Pancreas (tissue), 10 donors: ENCODE data around the gene VEPH1. TPM values are rescaled to one million over a fixed set of nuclear protein-coding genes. Genes with fewer than 3 reads are reported as not detected.
A peak's percentile ranks its signal among the peaks of the same experiment; 100 is the strongest.
"Not testable (repeated sequence)": the region's sequence is repeated elsewhere in the genome, so short reads cannot be mapped to it uniquely, and the experiment has no call there.

Experiments used
- ATAC-seq, 4 donors: fragments of 200-7000 bp; cut with Tn5 transposase; one replicate each; pipeline versions ENCODE4 v1.8.0 to v1.9.1; 2020; ENCODE audit warnings: mild to moderate bottlenecking in 4 of 4, moderate library complexity in 4 of 4
- DNase-seq, 6 donors: peaks; one replicate each; pipeline ENCODE4 v3.0.0-alpha.2; 2020
- FAIRE-seq: peaks from 2 replicates; lab custom pipeline; 2012; peaks lifted over from hg19 to GRCh38; lab: Jason Lieb, UNC
- H3K27ac ChIP-seq, 4 donors: fragments of 200-600 bp; sonication (generic); 1 replicate in 3 of 4; 2 replicates in 1 of 4; pipeline versions ENCODE4 v1.5.0 to v1.8.0; 2020
- H3K27me3 ChIP-seq, 4 donors: fragments of 200-600 bp; one replicate each; pipeline ENCODE4 v1.8.0; 2021
- H3K36me3 ChIP-seq, 3 donors: fragments of 200-600 bp; sonication (generic) in 1 of 3; one replicate each; pipeline versions ENCODE4 v1.5.0 to v1.8.0; 2020 to 2021
- H3K4me1 ChIP-seq, 3 donors: fragments of 200-600 bp; one replicate each; pipeline ENCODE4 v1.8.0; 2021
- H3K4me3 ChIP-seq, 4 donors: fragments of 200-600 bp; sonication (generic) in 2 of 4; one replicate each; pipeline versions ENCODE4 v1.5.0 to v1.8.0; 2020 to 2021
- H3K9me3 ChIP-seq, 4 donors: fragments of 200-600 bp; one replicate each; pipeline ENCODE4 v1.8.0; 2021
- CTCF ChIP-seq, 4 donors: fragments of 200-600 bp; sonication (generic) in 3 of 4; IDR thresholded peaks; one replicate each; pipeline versions ENCODE4 v1.5.0 to v1.8.0; 2021; ENCODE audit warnings: antibody characterized with exemption in 4 of 4
- WGBS, 2 donors: extraction: QIAGEN DNeasy Blood & Tissue Kit; methylation state at CpG; one replicate each; pipeline ENCODE4 v1.1.7; 2013; 5-methylcytosine and 5-hydroxymethylcytosine counted together
- intact Hi-C, 3 donors: fragments of 100-400 bp; cut with DNase I; formaldehyde crosslinking; loops; one replicate each; pipeline versions ENCODE4 v1.11.1 to v1.14.2; 2022
- polyA plus RNA-seq, 2 donors: library from polyadenylated mRNA; stranded (reverse); fragments of 200-250 nt; gene quantifications; one replicate each; pipeline ENCODE4 v1.2.3, GENCODE V29; 2013
- total RNA-seq, 6 donors: library from RNA; stranded (reverse); fragmentation: NEBNext Ultra II Directional in 4 of 6; extraction: Animal tissue kit (Norgen Biotek cat#: 25700) in 4 of 6; gene quantifications; one replicate each; pipeline versions ENCODE4 v1.2.1 to v1.2.4, GENCODE V29; 2021 to 2023
- donor health status: healthy with polysubstance abuse.
- donor health status: DM: no; HTN: no; CAD: no; lungs with moderate emphysema.
- donor health status: DM: no; HTN: no; CAD: no.
- donor health status: control.
- donor health status: control.
- donor health status: Bipolar disorder and iron deficiency.
- donor health status: DM: yes; HTN: yes; CAD: no.
- donor health status: DM: no; HTN: no; CAD: no.
- donor health status: DM: no; HTN: no; CAD: no.
- donor health status: DM: yes; HTN: yes; CAD: no.

VEPH1 gene
- total and polyA plus RNA-seq, 8 donors, result 7.6 to 18.3 (median 13.1) TPM

- Histone ChIP-seq H3K27me3 (no peaks in the 10 kb centered on the region), H3K27ac (no peak overlapping the region), H3K4me1 (peaks cover 0 to 5% (median 0%) of the 10 kb centered on the region in 3 donors), H3K4me3 (no peak overlapping the region), H3K36me3 (no peaks in the 10 kb centered on the region), H3K9me3 (no peaks in the 10 kb centered on the region)
- intact Hi-C loops, result no loop called here
- no peak for FAIRE-seq
- no peak for DNase-seq
- no peak for TF ChIP-seq CTCF (IDR thresholded peaks at IDR 0.05)
- 91 to 100% methylated on average over 1 of the region's 1 CpG for WGBS, 2 donors
- ATAC-seq, result no peak
Observed at GRCh38 chr3:157327018-157327417, 176.2 kb downstream of the VEPH1 start.

DNA sequence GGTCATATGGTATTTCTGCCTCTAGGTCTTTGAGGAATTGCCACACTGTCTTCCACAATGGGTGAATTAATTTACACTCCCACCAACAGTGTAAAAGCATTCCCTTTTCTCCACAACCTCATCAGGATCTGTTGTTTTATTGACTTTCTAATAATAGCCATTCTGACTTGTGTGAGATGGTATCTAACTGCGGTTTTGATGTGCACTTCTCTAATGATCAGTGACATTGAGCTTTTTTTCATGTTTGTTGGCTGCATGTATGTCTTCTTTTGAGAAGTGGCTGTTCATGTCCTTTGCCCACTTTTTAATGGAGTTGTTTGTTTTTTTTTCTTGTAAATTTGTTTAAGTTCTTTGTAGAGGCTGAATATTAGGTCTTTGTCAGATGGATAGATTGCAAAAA lies 178.3 kb downstream of the VEPH1 start:
- H3K4me1 ChIP-seq, result peaks cover 0 to 17% (median 8%) of the 10 kb centered on the region in 3 donors
- H3K27ac ChIP-seq, H3K4me3 ChIP-seq, H3K9me3 ChIP-seq, H3K27me3 ChIP-seq, H3K36me3 ChIP-seq, intact Hi-C loops, FAIRE-seq, ATAC-seq, DNase-seq: not testable (repeated sequence)
- WGBS, 2 donors, result 95 to 98% methylated on average over 1 of the region's 1 CpG

GRCh38 chr3:157323360-157323759 lies 179.9 kb downstream of the VEPH1 start:
- Histone ChIP-seq H3K27ac (no peak overlapping the region), H3K9me3 (no peaks in the 10 kb centered on the region), H3K4me1 (peaks cover 8 to 24% (median 11%) of the 10 kb centered on the region in 3 donors), H3K4me3 (no peak overlapping the region), H3K36me3 (no peaks in the 10 kb centered on the region), H3K27me3 (no peaks in the 10 kb centered on the region)
- FAIRE-seq (no peak), ATAC-seq (no peak), DNase-seq (no peak)
- TF ChIP-seq CTCF (IDR thresholded peaks at IDR 0.05), result no peak
- intact Hi-C loops, result no loop called here
- WGBS, 2 donors, result 70 to 85% methylated on average over 2 of the region's 2 CpGs

DNA sequence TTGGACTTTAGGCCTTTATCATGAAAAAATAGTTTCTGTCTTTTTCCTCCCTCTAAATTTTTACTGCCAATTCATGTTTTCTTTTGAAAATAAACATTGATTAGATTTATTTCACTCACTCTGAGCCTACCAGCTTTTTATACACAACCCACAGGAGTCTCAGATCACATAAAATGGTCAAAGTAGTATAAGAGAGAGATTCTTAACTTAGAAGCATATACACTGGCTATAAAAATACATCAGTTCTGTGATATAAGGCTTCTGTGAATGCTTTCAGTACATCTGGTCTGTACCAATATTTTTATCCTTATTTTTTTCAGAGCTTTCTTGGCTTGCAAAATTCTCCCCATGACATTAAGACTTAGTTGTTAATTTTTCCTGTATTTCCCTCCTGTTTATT lies 183.5 kb downstream of the VEPH1 start:
- DNase-seq (no peak), FAIRE-seq (no peak), ATAC-seq (no peak)

GRCh38 chr3:157318639-157319288 lies 184.5 kb downstream of the VEPH1 start:
- 27 to 30% methylated on average over 5 of the region's 5 CpGs for WGBS, 2 donors
- H3K9me3 ChIP-seq, result no peaks in the 10 kb centered on the region
- no peaks in the 10 kb centered on the region for H3K36me3 ChIP-seq
- no peaks in the 10 kb centered on the region for H3K27me3 ChIP-seq
- peak overlapping the region in 1 of 4 donors; percentile 6 for H3K4me3 ChIP-seq
- H3K27ac ChIP-seq, result peak overlapping the region in 2 of 4 donors; percentile 68 to 81
- intact Hi-C loops, result no loop called here
- ATAC-seq (peak; percentile 81 to 91 (median 87)), DNase-seq (peak in 2 of 6 donors; percentile 3 to 28), FAIRE-seq (no peak)
- H3K4me1 ChIP-seq, result peaks cover 8 to 24% (median 11%) of the 10 kb centered on the region in 3 donors
- no peak for TF ChIP-seq CTCF (IDR thresholded peaks at IDR 0.05)

More for the DNA sequence above, 183.5 kb downstream of the VEPH1 start:
- Histone ChIP-seq H3K4me1 (peaks cover 8 to 24% (median 11%) of the 10 kb centered on the region in 3 donors), H3K27ac (peak overlapping the region in 2 of 4 donors; percentile 68 to 81), H3K9me3 (no peaks in the 10 kb centered on the region), H3K4me3 (no peak overlapping the region), H3K36me3 (no peaks in the 10 kb centered on the region), H3K27me3 (no peaks in the 10 kb centered on the region)
- TF ChIP-seq CTCF (IDR thresholded peaks at IDR 0.05), result no peak
- intact Hi-C loops, result no loop called here
